Caco-2 (cell line): Measurements from ENCODE around the gene TMEM14B. TPM values are rescaled to one million over a fixed set of nuclear protein-coding genes. Genes with fewer than 3 reads are reported as not detected.
A peak's percentile ranks its signal among the peaks of the same experiment; 100 is the strongest.

Source experiments
- Bru-seq: library from RNA; stranded (reverse); fragments of 400-500 nt; gene quantifications from one replicate; lab custom pipeline; 2021; lab: Mats Ljungman, UMichigan
- BruChase-seq, 2 experiments: library from RNA; stranded (reverse); fragments of 400-500 nt; gene quantifications; one replicate each; lab custom pipeline; 2021; lab: Mats Ljungman, UMichigan
- BruUV-seq: library from RNA; stranded (reverse); fragments of 400-500 nt; replicated peaks from 2 replicates; lab custom pipeline; 2021; lab: Mats Ljungman, UMichigan
- CTCF ChIA-PET: fragments of 300-600 bp; sonication (Branson Sonifier 250); formaldehyde crosslinking; loops from one replicate; lab custom pipeline; 2022; ENCODE audit warnings: antibody characterized with exemption; lab: Charles Lee
- POLR2A ChIA-PET: fragments of 300-600 bp; sonication (Branson Sonifier 250); formaldehyde crosslinking; loops from one replicate; lab custom pipeline; 2022; ENCODE audit warnings: antibody characterized with exemption; lab: Charles Lee
- DNase-seq, 2 experiments: peaks; one replicate each; pipeline versions ENCODE4 v3.0.0 to v3.0.0-alpha.2; 2020 to 2022
- H3K27me3 ChIP-seq: replicated peaks from 2 replicates; pipeline ENCODE4 v1.6.0; 2011; ENCODE audit warnings: low read length; ENCODE audit not compliant: control insufficient read depth, insufficient read depth
- H3K36me3 ChIP-seq: 2 replicates; pipeline ENCODE4 v1.5.1; 2011; ENCODE audit warnings: low read length; ENCODE audit not compliant: control insufficient read depth, insufficient read depth
- H3K4me1 ChIP-seq: fragments of 250-450 bp; sonication (Bioruptor Pico); 2 replicates; pipeline ENCODE4 v1.5.1; 2020; ENCODE audit warnings: mild to moderate bottlenecking
- H3K4me3 ChIP-seq: 2 replicates; pipeline ENCODE4 v1.5.1; 2011; ENCODE audit warnings: low read depth, mild to moderate bottlenecking, control low read depth, low read length
- H3K9me3 ChIP-seq: fragments of 250-450 bp; sonication (Bioruptor Pico); 2 replicates; pipeline ENCODE4 v1.5.1; 2020; ENCODE audit warnings: mild to moderate bottlenecking, moderate library complexity
- H3K27ac Mint-ChIP-seq: one replicate; pipeline ENCODE4 v1.8.0; 2022; ENCODE audit warnings: mixed read lengths; ENCODE audit not compliant: unreplicated experiment
- H3K27me3 Mint-ChIP-seq: one replicate; pipeline ENCODE4 v1.8.0; 2022; ENCODE audit warnings: mixed read lengths; ENCODE audit not compliant: insufficient read depth, unreplicated experiment
- H3K36me3 Mint-ChIP-seq: one replicate; pipeline ENCODE4 v1.8.0; 2022; ENCODE audit warnings: mild to moderate bottlenecking, mixed read lengths; ENCODE audit not compliant: insufficient read depth, unreplicated experiment
- H3K4me1 Mint-ChIP-seq: one replicate; pipeline ENCODE4 v1.8.0; 2022; ENCODE audit warnings: low read depth, mixed read lengths; ENCODE audit not compliant: unreplicated experiment
- H3K4me3 Mint-ChIP-seq: one replicate; pipeline ENCODE4 v1.8.0; 2022; ENCODE audit warnings: mild to moderate bottlenecking, moderate library complexity, mixed read lengths; ENCODE audit not compliant: unreplicated experiment
- H3K9me3 Mint-ChIP-seq: one replicate; pipeline ENCODE4 v1.8.0; 2022; ENCODE audit warnings: mixed read lengths; ENCODE audit not compliant: unreplicated experiment
- intact Hi-C: fragments of 100-400 bp; cut with micrococcal nuclease; formaldehyde crosslinking; loops from one replicate; pipeline ENCODE4 v1.10.0; 2022; ENCODE audit not compliant: unreplicated experiment
- long read RNA-seq: library from polyadenylated mRNA; stranded (forward); transcript quantifications from one replicate; pipeline ENCODE4 v2.0.0, GENCODE V29; 2022
- total RNA-seq: library from RNA; stranded (reverse); gene quantifications from 2 replicates; pipeline ENCODE4 v1.2.3, GENCODE V29; 2022
- TF ChIP-seq, protein P1 (sequence below), 2 experiments: fragments of 200-600 bp in 1 of 2; IDR thresholded peaks; 1 replicate in 1 of 2; 2 replicates in 1 of 2; pipeline versions ENCODE4 v1.5.1 to v1.8.0; 2011 to 2022; ENCODE audit warnings: antibody characterized with exemption in 1 of 2, control low read depth in 1 of 2, inconsistent platforms in 1 of 2, low read depth in 1 of 2, low read length in 1 of 2, mild to moderate bottlenecking in 1 of 2, moderate library complexity in 1 of 2; ENCODE audit not compliant: insufficient read depth in 1 of 2, severe bottlenecking in 1 of 2, unreplicated experiment in 1 of 2

TMEM14B gene
- total RNA-seq (104 and 105 TPM in 2 replicates), Bru-seq, nascent RNA (percentile 93 among the genes with signal in this experiment), BruChase-seq, experiment 1, labeled RNA remaining after a 2-hour chase (percentile 96 among the genes with signal in this experiment), BruChase-seq, experiment 2, labeled RNA remaining after a 6-hour chase (percentile 97 among the genes with signal in this experiment)
- long read RNA-seq, transcript TMEM14B-202 (6 exons, 975 nt), result major isoform, 179 of 205 reads
- long read RNA-seq, transcript TMEM14B-201 (5 exons, 787 nt), result minor isoform, 9 of 205 reads
- long read RNA-seq, partial matches to known transcripts, result 1 of 205 reads
- long read RNA-seq, other reads (novel, unspliced or antisense), result 12 of 205 reads

DNA sequence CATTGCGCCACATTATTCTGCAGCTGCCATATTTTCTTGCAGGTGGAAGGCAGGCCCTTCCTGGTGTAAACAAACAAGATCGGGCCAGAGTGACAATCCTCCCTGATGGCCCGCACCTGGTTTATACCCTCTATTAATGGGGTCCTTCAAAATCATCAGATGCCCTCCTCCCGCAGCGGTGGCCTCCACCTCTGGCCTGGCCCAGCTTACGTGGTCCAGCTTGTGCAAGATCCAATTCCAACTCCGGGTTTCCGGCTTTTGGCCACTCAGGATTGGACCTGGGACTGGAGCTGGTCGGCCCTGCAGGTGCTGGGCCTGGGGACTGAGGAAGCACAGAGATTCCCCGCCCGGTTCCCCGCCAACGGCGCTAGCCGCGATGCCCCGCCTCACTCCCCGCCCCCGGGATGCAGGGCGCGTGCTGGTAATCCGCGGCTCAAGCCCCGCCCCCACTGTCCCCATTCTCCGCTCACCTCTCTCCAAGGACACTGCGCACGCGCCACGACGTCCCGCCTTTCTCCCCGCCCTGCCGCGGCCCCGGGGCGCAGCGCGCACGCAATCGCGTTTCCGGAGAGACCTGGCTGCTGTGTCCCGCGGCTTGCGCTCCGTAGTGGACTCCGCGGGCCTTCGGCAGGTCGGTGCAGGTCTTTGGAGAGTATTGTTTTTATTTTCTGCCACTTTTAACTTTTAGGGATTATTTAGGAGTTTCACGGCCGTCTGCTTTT is at the start of gene TMEM14B:
TMEM14B (plus strand) TSS at position 555 of the 722 bp plus-strand sequence. CDS start 1,441 bp downstream, outside the sequence.
- POLR2A ChIA-PET, result interaction anchor here (0.5 to 2.6 kb wide), 8 partner anchors 10 to 277 kb away, joined by 3 to 36 read pairs (median 4); partner anchors contain the start of genes C6orf52, PAK1IP1 and TMEM14C
- Mint-ChIP-seq H3K4me1 (peaks cover 20% of the 10 kb centered on the region), H3K9me3 (no peaks in the 10 kb centered on the region), H3K36me3 (peaks cover 36% of the 10 kb centered on the region), H3K27me3 (no peaks in the 10 kb centered on the region), H3K27ac (peak within 1 kb of the TSS; percentile 94), H3K4me3 (peak within 1 kb of the TSS; percentile 77)
- TF ChIP-seq, protein P1, sequence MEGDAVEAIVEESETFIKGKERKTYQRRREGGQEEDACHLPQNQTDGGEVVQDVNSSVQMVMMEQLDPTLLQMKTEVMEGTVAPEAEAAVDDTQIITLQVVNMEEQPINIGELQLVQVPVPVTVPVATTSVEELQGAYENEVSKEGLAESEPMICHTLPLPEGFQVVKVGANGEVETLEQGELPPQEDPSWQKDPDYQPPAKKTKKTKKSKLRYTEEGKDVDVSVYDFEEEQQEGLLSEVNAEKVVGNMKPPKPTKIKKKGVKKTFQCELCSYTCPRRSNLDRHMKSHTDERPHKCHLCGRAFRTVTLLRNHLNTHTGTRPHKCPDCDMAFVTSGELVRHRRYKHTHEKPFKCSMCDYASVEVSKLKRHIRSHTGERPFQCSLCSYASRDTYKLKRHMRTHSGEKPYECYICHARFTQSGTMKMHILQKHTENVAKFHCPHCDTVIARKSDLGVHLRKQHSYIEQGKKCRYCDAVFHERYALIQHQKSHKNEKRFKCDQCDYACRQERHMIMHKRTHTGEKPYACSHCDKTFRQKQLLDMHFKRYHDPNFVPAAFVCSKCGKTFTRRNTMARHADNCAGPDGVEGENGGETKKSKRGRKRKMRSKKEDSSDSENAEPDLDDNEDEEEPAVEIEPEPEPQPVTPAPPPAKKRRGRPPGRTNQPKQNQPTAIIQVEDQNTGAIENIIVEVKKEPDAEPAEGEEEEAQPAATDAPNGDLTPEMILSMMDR (IDR thresholded peaks at IDR 0.05; ENCODE audit: insufficient read depth in 1 of 2, low read depth in 1 of 2, low read length in 1 of 2, severe bottlenecking in 1 of 2, unreplicated experiment in 1 of 2), result no peak
- Histone ChIP-seq H3K4me3 (peak within 1 kb of the TSS; percentile 79), H3K9me3 (no peaks in the 10 kb centered on the region), H3K27me3 (no peaks in the 10 kb centered on the region), H3K4me1 (peaks cover 23% of the 10 kb centered on the region), H3K36me3 (peaks cover 2% of the 10 kb centered on the region; the same call in 1 of the 2 replicates)
- peak; percentile 98 to 100 for DNase-seq
- intact Hi-C loops, result loop anchor here (1.0 to 2.0 kb wide), 3 partner anchors 12 to 53 kb away; partner anchors contain the start of genes C6orf52 and PAK1IP1
- CTCF ChIA-PET, result interaction anchor here (0.6 to 1.1 kb wide), 3 partner anchors 12 to 35 kb away, joined by 3 to 5 read pairs (median 3); partner anchors contain the start of gene TMEM14C
- BruUV-seq, result no TSS peak

DNA sequence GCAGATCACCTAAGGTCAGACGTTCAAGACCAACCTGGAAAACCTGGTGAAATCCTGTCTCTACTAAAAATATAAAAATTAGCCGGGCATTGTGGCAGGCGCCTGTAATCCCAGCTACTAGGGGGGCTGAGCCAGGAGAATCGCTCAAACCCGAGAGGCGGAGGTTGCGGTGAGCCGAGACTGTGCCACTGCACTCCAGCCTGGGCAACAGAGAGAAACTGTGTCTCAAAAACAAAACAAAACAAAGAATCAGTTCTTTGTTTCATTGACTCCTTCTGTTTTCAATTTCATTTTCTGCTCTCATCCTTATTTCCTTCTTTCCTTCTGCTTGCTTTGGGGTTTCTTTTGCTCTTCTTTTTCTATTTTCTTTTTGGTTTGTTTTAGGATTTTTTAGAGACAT is 33.6 kb upstream of the TMEM14B start:
- POLR2A ChIA-PET, result no interaction called here
- H3K27ac Mint-ChIP-seq, result no peak overlapping the region

More for the DNA sequence above, 33.6 kb upstream of the TMEM14B start:
- 0 out of 2 replicates have a peak, but pooled peaks cover 5% of the 10 kb centered on the region for H3K9me3 ChIP-seq
- peaks cover 29% of the 10 kb centered on the region for H3K36me3 Mint-ChIP-seq
- TF ChIP-seq, protein P1 (IDR thresholded peaks at IDR 0.05; ENCODE audit: insufficient read depth in 1 of 2, low read depth in 1 of 2, low read length in 1 of 2, severe bottlenecking in 1 of 2, unreplicated experiment in 1 of 2), result no peak
- no peaks in the 10 kb centered on the region for H3K27me3 Mint-ChIP-seq
- DNase-seq, result no peak
- H3K4me1 ChIP-seq, result no peaks in the 10 kb centered on the region
- no peaks in the 10 kb centered on the region for H3K27me3 ChIP-seq
- H3K4me1 Mint-ChIP-seq, result peaks cover 8% of the 10 kb centered on the region
- BruUV-seq, result no TSS peak
- no peak overlapping the region for H3K4me3 Mint-ChIP-seq
- H3K9me3 Mint-ChIP-seq, result no peaks in the 10 kb centered on the region
- intact Hi-C loops, result no loop called here
- no peak overlapping the region for H3K4me3 ChIP-seq
- no peaks in the 10 kb centered on the region; the same call in 1 of the 2 replicates for H3K36me3 ChIP-seq
- CTCF ChIA-PET, result interaction anchor here (0.6 kb wide), 1 partner anchor 19 kb away, joined by 3 read pairs; the partner anchor contains the start of gene PAK1IP1
